GM23248 (cell line): ENCODE measurements around the gene TIA1.

Source experiments
- EZH2 ChIP-seq: fragments of 200-600 bp; sonication (generic); IDR thresholded peaks from 2 replicates; pipeline ENCODE4 v1.6.1; 2018; ENCODE audit warnings: antibody characterized with exemption, mild to moderate bottlenecking; ENCODE audit not compliant: insufficient read depth, poor library complexity, severe bottlenecking
- EZH2phosphoT487 ChIP-seq: fragments of 200-600 bp; sonication (generic); IDR thresholded peaks from 2 replicates; pipeline ENCODE4 v1.6.1; 2018; ENCODE audit warnings: antibody characterized with exemption, moderate library complexity, mild to moderate bottlenecking, low read depth; ENCODE audit not compliant: insufficient read depth

DNA sequence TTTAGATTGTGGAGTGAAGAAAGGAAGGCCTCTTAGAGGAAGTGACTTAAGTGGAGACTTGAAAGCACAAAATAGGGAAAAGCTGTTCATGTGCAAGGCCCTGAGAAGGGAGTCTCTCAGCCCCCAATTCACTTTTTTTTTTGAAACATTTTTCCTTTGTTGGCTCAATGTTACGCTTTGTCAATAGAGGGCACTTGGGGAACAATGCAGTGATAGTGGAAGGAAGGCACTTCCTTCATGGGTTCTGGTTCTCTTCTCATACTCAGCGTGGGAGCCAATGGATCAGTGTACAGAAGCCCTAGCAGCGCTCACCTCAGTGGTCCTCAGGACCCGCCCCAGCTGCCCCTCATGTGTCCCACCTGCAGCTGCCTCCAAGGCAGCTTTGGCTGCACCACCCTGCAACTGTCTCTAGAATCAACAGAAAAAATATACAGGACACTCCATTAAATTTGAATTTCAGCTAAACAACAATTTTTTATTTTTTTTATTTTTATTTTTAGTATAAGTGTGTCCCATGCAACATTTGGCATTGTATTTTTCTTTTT lies 49.0 kb downstream of the TIA1 start:
- no peak for TF ChIP-seq EZH2
- TF ChIP-seq EZH2phosphoT487: no peak
